ENCODE results near the gene PLA2G3.

The PLA2G3 gene, protein sequence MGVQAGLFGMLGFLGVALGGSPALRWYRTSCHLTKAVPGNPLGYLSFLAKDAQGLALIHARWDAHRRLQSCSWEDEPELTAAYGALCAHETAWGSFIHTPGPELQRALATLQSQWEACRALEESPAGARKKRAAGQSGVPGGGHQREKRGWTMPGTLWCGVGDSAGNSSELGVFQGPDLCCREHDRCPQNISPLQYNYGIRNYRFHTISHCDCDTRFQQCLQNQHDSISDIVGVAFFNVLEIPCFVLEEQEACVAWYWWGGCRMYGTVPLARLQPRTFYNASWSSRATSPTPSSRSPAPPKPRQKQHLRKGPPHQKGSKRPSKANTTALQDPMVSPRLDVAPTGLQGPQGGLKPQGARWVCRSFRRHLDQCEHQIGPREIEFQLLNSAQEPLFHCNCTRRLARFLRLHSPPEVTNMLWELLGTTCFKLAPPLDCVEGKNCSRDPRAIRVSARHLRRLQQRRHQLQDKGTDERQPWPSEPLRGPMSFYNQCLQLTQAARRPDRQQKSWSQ

DNA sequence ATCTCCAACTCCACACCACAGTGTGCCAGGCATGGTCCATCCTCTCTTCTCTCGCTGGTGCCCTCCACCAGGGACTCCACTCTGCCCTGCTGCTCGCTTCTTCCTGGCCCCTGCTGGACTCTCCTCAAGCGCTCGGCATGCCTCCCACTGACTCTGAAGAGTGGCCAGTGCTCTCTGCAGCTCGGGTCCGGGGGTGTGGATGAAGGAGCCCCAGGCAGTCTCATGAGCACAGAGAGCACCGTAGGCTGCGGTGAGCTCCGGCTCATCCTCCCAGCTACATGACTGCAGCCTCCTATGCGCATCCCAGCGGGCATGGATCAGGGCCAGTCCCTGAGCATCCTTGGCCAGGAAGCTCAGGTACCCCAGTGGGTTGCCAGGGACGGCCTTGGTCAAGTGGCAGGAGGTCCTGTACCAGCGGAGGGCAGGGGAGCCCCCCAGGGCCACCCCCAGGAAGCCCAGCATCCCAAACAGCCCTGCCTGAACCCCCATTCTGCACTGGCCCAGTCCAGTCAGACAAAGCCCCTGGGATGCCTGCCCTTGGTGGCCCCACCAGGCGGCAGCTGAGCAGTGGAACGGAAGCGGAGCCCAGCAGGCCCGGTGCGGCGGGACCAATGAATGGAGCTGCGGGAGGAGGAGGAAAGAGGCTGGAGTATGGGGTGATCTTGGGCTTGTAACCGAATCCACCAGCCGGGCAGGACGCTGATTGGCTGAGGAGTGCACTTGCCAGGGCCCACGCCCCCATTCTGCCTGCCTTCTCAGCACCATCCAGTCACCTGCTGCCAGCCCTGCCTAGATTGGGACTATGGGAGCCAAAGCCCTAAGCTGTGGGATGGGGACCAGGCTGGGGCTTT lies at the start of gene PLA2G3:
Gene PLA2G3 (minus strand): TSS at position 643 of the 851 bp plus-strand sequence. CDS start 154 bp downstream, at position 489.
- H3K4me3 ChIP-seq (ENCODE audit: low read length): peak within 1 kb of the TSS; percentile 50
- TF ChIP-seq, protein P1, sequence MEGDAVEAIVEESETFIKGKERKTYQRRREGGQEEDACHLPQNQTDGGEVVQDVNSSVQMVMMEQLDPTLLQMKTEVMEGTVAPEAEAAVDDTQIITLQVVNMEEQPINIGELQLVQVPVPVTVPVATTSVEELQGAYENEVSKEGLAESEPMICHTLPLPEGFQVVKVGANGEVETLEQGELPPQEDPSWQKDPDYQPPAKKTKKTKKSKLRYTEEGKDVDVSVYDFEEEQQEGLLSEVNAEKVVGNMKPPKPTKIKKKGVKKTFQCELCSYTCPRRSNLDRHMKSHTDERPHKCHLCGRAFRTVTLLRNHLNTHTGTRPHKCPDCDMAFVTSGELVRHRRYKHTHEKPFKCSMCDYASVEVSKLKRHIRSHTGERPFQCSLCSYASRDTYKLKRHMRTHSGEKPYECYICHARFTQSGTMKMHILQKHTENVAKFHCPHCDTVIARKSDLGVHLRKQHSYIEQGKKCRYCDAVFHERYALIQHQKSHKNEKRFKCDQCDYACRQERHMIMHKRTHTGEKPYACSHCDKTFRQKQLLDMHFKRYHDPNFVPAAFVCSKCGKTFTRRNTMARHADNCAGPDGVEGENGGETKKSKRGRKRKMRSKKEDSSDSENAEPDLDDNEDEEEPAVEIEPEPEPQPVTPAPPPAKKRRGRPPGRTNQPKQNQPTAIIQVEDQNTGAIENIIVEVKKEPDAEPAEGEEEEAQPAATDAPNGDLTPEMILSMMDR (conservative IDR thresholded peaks at IDR 0.05; ENCODE audit: low read depth, low read length): peak; percentile 34
- DNase-seq (ENCODE audit: low read depth): peak; percentile 86

DNA sequence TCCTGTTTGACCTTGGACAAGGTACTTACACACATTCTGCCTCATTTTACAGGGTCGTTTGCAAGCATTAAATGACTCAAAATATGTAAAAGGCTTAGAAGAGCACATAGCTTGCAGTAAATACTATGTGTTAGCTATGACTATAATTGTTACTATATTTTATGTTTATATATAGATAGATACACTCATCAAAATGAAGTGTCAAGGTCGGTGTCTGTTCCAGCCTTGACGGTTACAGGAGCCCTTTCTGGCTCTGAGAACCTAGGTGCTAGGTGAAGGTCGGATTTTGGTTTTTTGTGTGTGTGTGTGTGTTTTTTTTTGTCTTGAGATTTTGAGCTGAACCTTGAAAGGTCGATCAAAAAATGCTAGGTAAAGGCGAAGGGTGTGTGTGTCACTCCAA lies 47.3 kb upstream of the PLA2G3 start:
- DNase-seq (ENCODE audit: low read depth): no peak
- TF ChIP-seq, protein P1 (conservative IDR thresholded peaks at IDR 0.05; ENCODE audit: low read depth, low read length): no peak
- no peak overlapping the region for H3K4me3 ChIP-seq (ENCODE audit: low read length)

DNA sequence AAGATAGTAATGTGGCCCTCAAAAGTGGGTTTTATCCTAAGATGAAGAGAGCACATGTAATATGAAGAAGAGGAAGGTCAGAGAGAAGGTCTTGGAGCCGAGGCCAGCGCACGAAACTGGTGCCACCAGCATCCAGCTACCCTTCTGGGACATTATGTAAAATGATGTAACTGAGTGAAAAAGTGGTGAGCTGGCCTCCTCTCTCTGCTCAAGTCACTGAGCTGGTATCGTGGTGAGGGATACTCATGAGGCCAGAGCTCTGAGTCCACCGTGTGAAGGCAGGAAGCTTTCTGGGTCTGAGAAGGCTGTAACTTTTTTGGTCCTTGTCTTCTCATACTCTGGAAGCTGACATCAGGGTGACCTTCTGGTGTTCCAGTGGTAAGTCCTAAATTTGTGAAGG lies 44.7 kb upstream of the PLA2G3 start:
- no peak for DNase-seq (ENCODE audit: low read depth)
- TF ChIP-seq, protein P1 (conservative IDR thresholded peaks at IDR 0.05; ENCODE audit: low read depth, low read length): no peak
- no peak overlapping the region for H3K4me3 ChIP-seq (ENCODE audit: low read length)

DNA sequence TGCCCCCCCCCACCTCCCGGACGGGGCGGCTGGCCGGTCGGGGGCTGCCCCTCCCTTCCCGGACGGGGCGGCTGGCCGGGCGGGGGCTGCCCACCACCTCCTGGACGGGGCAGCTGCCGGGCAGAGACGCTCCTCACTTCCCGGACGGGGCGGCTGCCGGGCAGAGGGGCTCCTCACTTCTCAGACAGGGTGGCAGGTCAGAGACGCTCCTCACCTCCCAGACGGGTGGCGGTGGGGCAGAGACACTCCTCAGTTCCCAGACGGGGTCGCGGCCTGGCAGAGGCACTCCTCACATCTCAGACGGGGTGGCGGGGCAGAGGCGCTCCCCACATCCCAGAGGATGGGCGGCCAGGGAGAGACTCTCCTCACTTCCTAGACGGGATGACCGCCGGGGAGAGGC lies 43.7 kb upstream of the PLA2G3 start:
- TF ChIP-seq, protein P1 (conservative IDR thresholded peaks at IDR 0.05; ENCODE audit: low read depth, low read length): no peak
- no peak for DNase-seq (ENCODE audit: low read depth)
- no peak overlapping the region for H3K4me3 ChIP-seq (ENCODE audit: low read length)

DNA sequence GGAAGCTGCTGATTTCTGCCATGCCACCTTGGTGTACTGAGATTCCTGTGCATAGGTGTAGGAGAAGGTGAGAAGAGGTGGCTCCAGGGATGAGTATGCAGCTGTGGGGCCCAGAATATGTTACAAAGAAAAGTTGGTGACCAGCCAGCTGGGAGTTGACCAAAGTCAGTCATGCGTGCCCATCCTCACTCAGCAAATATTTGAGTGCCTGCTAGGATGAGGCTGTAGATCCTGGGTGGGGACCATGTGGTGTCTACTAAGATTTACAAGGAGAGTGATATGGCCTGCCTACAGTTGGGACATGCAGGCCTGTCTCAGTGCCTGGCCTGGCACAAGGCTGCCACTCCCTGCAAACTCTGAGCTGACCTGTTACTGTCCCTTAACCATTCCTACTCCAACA lies 39.0 kb upstream of the PLA2G3 start:
- no peak for DNase-seq (ENCODE audit: low read depth)
- H3K4me3 ChIP-seq (ENCODE audit: low read length): no peak overlapping the region

DNA sequence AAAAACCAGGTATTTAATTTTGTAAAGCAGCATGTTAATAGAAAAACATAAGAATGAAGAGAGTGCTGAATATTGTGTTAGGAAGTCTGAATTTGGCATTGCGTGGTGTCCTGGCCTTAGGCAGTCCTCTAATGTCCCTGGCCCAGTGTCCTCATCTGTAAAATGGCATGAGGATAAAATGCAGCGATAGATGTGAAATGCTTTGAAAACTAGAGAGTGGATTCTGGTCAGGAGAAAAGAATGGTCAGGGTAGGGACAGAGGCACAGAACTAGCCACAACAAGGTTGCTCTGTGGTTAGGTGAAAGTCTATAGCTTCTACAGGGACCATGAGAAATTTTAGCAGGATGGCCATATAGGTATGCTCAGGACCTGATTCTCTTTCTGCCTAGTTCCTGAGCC lies 38.6 kb upstream of the PLA2G3 start:
- no peak overlapping the region for H3K4me3 ChIP-seq (ENCODE audit: low read length)
- TF ChIP-seq, protein P1 (conservative IDR thresholded peaks at IDR 0.05; ENCODE audit: low read depth, low read length): no peak
- no peak for DNase-seq (ENCODE audit: low read depth)

More for the DNA sequence above, 39.0 kb upstream of the PLA2G3 start:
- TF ChIP-seq, protein P1 (conservative IDR thresholded peaks at IDR 0.05; ENCODE audit: low read depth, low read length): no peak
